A549 (cell line): ENCODE data around the gene KRT15.

Experiments used
- CBX2 ChIP-seq: fragments of 200-600 bp; sonication (generic); IDR thresholded peaks from 2 replicates; pipeline ENCODE4 v1.6.1; 2016; ENCODE audit warnings: low read depth, mild to moderate bottlenecking, borderline replicate concordance
- CEBPB ChIP-seq, 2 experiments: fragments of >200 bp in 1 of 2; sonication (Bioruptor Twin) in 1 of 2; formaldehyde crosslinking in 1 of 2; IDR thresholded peaks; 2 replicates each; pipeline ENCODE4 v1.6.1; 2012 to 2016
- CHD2 ChIP-seq: fragments of 150-350 bp; IDR thresholded peaks from 2 replicates; pipeline ENCODE4 v1.6.1; 2014; ENCODE audit warnings: low read length; ENCODE audit not compliant: partially characterized antibody
- KDM1A ChIP-seq: fragments of 200-600 bp; sonication (generic); IDR thresholded peaks from 2 replicates; pipeline ENCODE4 v1.6.1; 2016; ENCODE audit warnings: low read depth, mild to moderate bottlenecking
- MAZ ChIP-seq: fragments of 150-350 bp; IDR thresholded peaks from 2 replicates; pipeline ENCODE4 v1.6.1; 2014; ENCODE audit warnings: antibody characterized with exemption, low read depth, low read length, borderline replicate concordance
- RNF2 ChIP-seq: fragments of 200-600 bp; sonication (generic); IDR thresholded peaks from 2 replicates; pipeline ENCODE4 v1.6.1; 2016; ENCODE audit warnings: low read depth, mild to moderate bottlenecking, antibody characterized with exemption, moderate library complexity, borderline replicate concordance
- TF ChIP-seq, protein P1 (sequence below): fragments of >200 bp; sonication (Bioruptor Twin); formaldehyde crosslinking; IDR thresholded peaks from 3 replicates; pipeline ENCODE4 v1.5.1; 2016

DNA sequence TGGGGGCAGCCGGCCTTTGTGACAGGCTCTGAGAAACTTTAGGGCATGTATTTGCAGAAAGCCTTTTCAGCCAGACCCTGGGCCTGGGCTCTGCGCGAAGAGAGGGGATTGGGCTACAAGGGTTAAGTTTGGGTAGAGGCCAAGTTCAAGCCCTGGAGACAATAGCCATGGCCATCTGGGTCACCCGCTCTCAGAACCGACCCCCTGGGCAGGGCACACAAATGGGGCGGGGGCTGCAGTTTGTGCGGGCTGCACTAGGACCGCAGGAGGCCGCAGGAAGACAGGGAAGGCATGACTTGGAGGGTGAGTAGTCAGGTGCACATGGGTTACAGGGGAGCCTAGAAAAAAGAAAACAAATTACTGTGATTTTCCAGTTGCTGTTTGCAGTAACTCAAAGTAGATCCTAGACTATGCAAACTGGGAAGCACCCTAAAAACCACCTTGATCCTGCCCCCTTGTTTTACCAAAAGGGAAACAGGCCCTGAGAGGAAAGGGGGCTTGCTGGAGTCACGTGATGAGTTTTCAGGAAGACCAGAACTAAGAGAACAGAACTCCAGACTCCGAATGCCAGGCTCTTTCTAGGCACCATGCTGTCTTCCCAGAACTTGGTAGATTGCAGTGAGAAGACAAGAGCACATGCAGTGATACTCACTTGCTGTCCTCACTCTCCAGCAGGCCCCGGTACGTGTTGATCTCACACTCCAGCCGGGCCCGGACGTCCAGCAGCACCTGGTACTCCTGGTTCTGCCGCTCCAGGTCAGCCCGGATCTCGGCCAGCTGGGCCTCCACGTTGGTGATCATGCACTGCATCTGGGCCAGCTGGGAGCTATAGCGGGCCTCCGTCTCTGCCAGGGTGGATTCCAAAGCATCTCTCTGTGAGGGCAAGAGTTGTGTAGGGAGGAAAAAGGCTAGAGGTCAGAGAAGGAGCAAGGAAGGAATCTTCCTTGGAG is 41.5 kb downstream of the KRT15 start:
- TF ChIP-seq, protein P1, sequence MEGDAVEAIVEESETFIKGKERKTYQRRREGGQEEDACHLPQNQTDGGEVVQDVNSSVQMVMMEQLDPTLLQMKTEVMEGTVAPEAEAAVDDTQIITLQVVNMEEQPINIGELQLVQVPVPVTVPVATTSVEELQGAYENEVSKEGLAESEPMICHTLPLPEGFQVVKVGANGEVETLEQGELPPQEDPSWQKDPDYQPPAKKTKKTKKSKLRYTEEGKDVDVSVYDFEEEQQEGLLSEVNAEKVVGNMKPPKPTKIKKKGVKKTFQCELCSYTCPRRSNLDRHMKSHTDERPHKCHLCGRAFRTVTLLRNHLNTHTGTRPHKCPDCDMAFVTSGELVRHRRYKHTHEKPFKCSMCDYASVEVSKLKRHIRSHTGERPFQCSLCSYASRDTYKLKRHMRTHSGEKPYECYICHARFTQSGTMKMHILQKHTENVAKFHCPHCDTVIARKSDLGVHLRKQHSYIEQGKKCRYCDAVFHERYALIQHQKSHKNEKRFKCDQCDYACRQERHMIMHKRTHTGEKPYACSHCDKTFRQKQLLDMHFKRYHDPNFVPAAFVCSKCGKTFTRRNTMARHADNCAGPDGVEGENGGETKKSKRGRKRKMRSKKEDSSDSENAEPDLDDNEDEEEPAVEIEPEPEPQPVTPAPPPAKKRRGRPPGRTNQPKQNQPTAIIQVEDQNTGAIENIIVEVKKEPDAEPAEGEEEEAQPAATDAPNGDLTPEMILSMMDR = no peak
- TF ChIP-seq CBX2 = no peak
- no peak for TF ChIP-seq CEBPB (IDR thresholded peaks at IDR 0.05)
- no peak for TF ChIP-seq MAZ
- TF ChIP-seq KDM1A = no peak
- no peak for TF ChIP-seq CHD2
- TF ChIP-seq RNF2 = no peak
